Cardiac fibroblast (primary cell): Measurements from ENCODE around the gene NR4A1.

ENCODE experiments used
- DNase-seq, 2 donors: peaks; one replicate each; pipeline versions ENCODE4 v3.0.0 to v3.0.0-alpha.2; 2010; ENCODE audit warnings: low read depth in 2 of 2
- H3K4me3 ChIP-seq, 2 donors: replicated peaks in 1 of 2; 1 replicate in 1 of 2; 2 replicates in 1 of 2; pipeline ENCODE4 v1.5.1; 2011; ENCODE audit warnings: low read depth in 2 of 2, low read length in 2 of 2, mild to moderate bottlenecking in 2 of 2, moderate library complexity in 1 of 2
- CTCF ChIP-seq: IDR thresholded peaks from one replicate; pipeline ENCODE4 v1.5.1; 2011; ENCODE audit warnings: low read depth, mild to moderate bottlenecking, low read length, inconsistent platforms

The NR4A1 gene

GRCh38 chr12:52011602-52012214 lies 39.5 kb upstream of the NR4A1 start:
- no peak overlapping the region for H3K4me3 ChIP-seq
- no peak for DNase-seq
- TF ChIP-seq CTCF: no peak

GRCh38 chr12:52013626-52014310 lies 37.5 kb upstream of the NR4A1 start:
- no peak for TF ChIP-seq CTCF
- H3K4me3 ChIP-seq: no peak overlapping the region
- no peak for DNase-seq

- no peak overlapping the region for H3K4me3 ChIP-seq
- no peak for TF ChIP-seq CTCF
- DNase-seq: no peak
These were observed 36.4 kb upstream of the NR4A1 start for GRCh38 chr12:52014567-52015530.

GRCh38 chr12:52015532-52016041 lies 35.7 kb upstream of the NR4A1 start:
- H3K4me3 ChIP-seq: no peak overlapping the region
- TF ChIP-seq CTCF: no peak
- no peak for DNase-seq

GRCh38 chr12:52018433-52019112 lies 32.7 kb upstream of the NR4A1 start:
- H3K4me3 ChIP-seq: no peak overlapping the region
- no peak for DNase-seq
- no peak for TF ChIP-seq CTCF

- TF ChIP-seq CTCF: no peak
- no peak for DNase-seq
- no peak overlapping the region for H3K4me3 ChIP-seq
These were observed 32.0 kb upstream of the NR4A1 start for GRCh38 chr12:52019113-52019770.
